GM21786 (cell line): ENCODE results near the gene FOXP4.

Experiments used
- ATAC-seq: cut with Tn5 transposase; IDR thresholded peaks from one replicate; pipeline ENCODE4 v1.9.1; 2021; ENCODE audit not compliant: unreplicated experiment

Gene FOXP4

GRCh38 chr6:41561931-41562911 is 16.0 kb downstream of the FOXP4 start:
- ATAC-seq, result no peak

- no peak for ATAC-seq
Observed at GRCh38 chr6:41563060-41563776, 17.0 kb downstream of the FOXP4 start.

GRCh38 chr6:41564448-41565142 is 18.4 kb downstream of the FOXP4 start:
- no peak for ATAC-seq

GRCh38 chr6:41565701-41566100 is 19.5 kb downstream of the FOXP4 start:
- no peak for ATAC-seq

GRCh38 chr6:41566961-41567360 is 20.8 kb downstream of the FOXP4 start:
- ATAC-seq, result no peak

GRCh38 chr6:41567684-41568083 is 21.5 kb downstream of the FOXP4 start:
- ATAC-seq, result no peak

- ATAC-seq, result no peak
Observed at GRCh38 chr6:41568202-41568584, 22.0 kb downstream of the FOXP4 start.

- no peak for ATAC-seq
Observed at GRCh38 chr6:41568585-41569384, 22.6 kb downstream of the FOXP4 start.

GRCh38 chr6:41570259-41570615 is 24.1 kb downstream of the FOXP4 start:
- ATAC-seq, result no peak

GRCh38 chr6:41571021-41571780 is 25.0 kb downstream of the FOXP4 start:
- ATAC-seq, result no peak

GRCh38 chr6:41572613-41573012 is 26.4 kb downstream of the FOXP4 start:
- no peak for ATAC-seq

- ATAC-seq, result no peak
Observed at GRCh38 chr6:41573276-41573675, 27.1 kb downstream of the FOXP4 start.

- no peak for ATAC-seq
Observed at GRCh38 chr6:41573985-41574384, 27.8 kb downstream of the FOXP4 start.

- no peak for ATAC-seq
Observed at GRCh38 chr6:41575598-41575997, 29.4 kb downstream of the FOXP4 start.

- ATAC-seq, result no peak
Observed at GRCh38 chr6:41576667-41577066, 30.5 kb downstream of the FOXP4 start.

- ATAC-seq, result no peak
Observed at GRCh38 chr6:41577356-41578216, 31.4 kb downstream of the FOXP4 start.

GRCh38 chr6:41578217-41579087 is 32.3 kb downstream of the FOXP4 start:
- ATAC-seq, result no peak

GRCh38 chr6:41579088-41579610 is 33.0 kb downstream of the FOXP4 start:
- ATAC-seq, result no peak
